ENCODE measurements around the gene KIAA1958.

KIAA1958 gene

GRCh38 chr9:112703304-112703703 is 216.7 kb downstream of the KIAA1958 start:
- no peak overlapping the region for H3K4me3 ChIP-seq
- intact Hi-C loops (cut with DNase I; ENCODE audit: low total_unique reads): loop anchor here (10.0 kb wide), 1 partner anchor 229 kb away; no protein-coding TSS in a partner anchor
- no peaks in the 10 kb centered on the region for H3K27me3 ChIP-seq
- no peak for DNase-seq
- H3K27ac ChIP-seq: no peak overlapping the region
- no peaks in the 10 kb centered on the region for H3K9me3 ChIP-seq
- TF ChIP-seq CTCF (IDR thresholded peaks at IDR 0.05): no peak
- H3K4me1 ChIP-seq: no peaks in the 10 kb centered on the region
- no peaks in the 10 kb centered on the region for H3K36me3 ChIP-seq

GRCh38 chr9:112705768-112706427 is 219.3 kb downstream of the KIAA1958 start:
- DNase-seq: no peak
- H3K4me1 ChIP-seq: no peaks in the 10 kb centered on the region
- no peaks in the 10 kb centered on the region for H3K9me3 ChIP-seq
- no peak overlapping the region for H3K27ac ChIP-seq
- no peaks in the 10 kb centered on the region for H3K27me3 ChIP-seq
- peaks cover 0 to 3% (median 0%) of the 10 kb centered on the region in 3 donors for H3K36me3 ChIP-seq
- no peak overlapping the region for H3K4me3 ChIP-seq
- intact Hi-C loops (cut with DNase I; ENCODE audit: low total_unique reads): loop anchor here (10.0 kb wide), 1 partner anchor 231 kb away; no protein-coding TSS in a partner anchor
- peak; percentile 19 to 31 for TF ChIP-seq CTCF (IDR thresholded peaks at IDR 0.05)

- H3K27ac ChIP-seq: no peak overlapping the region
- TF ChIP-seq CTCF (IDR thresholded peaks at IDR 0.05): peak in 1 of 2 experiments; percentile 23
Observed at GRCh38 chr9:112711050-112711689, 224.5 kb downstream of the KIAA1958 start.

GRCh38 chr9:112712678-112713077 is 226.1 kb downstream of the KIAA1958 start:
- H3K9me3 ChIP-seq: peaks cover 0 to 2% (median 0%) of the 10 kb centered on the region in 3 donors
- H3K4me1 ChIP-seq: peaks cover 0 to 11% (median 7%) of the 10 kb centered on the region in 4 donors
- no peaks in the 10 kb centered on the region for H3K27me3 ChIP-seq
- intact Hi-C loops (cut with DNase I; ENCODE audit: low total_unique reads): loop anchor here (10.0 kb wide), 1 partner anchor 112 kb away; no protein-coding TSS in a partner anchor
- TF ChIP-seq CTCF (IDR thresholded peaks at IDR 0.05): no peak
- no peak for DNase-seq
- no peak overlapping the region for H3K4me3 ChIP-seq
- H3K36me3 ChIP-seq: peaks cover 3 to 26% (median 10%) of the 10 kb centered on the region in 3 donors
- H3K27ac ChIP-seq: no peak overlapping the region

More at GRCh38 chr9:112711050-112711689, 224.5 kb downstream of the KIAA1958 start:
- Histone ChIP-seq H3K4me3 (no peak overlapping the region), H3K9me3 (peaks cover 0 to 2% (median 0%) of the 10 kb centered on the region in 3 donors), H3K27me3 (no peaks in the 10 kb centered on the region), H3K36me3 (peaks cover 3 to 26% (median 10%) of the 10 kb centered on the region in 3 donors), H3K4me1 (peaks cover 0 to 4% (median 0%) of the 10 kb centered on the region in 4 donors)
- DNase-seq: no peak
- intact Hi-C loops (cut with DNase I; ENCODE audit: low total_unique reads): loop anchor here (10.0 kb wide), 1 partner anchor 114 kb away; no protein-coding TSS in a partner anchor

- Histone ChIP-seq H3K36me3 (peaks cover 0 to 19% (median 9%) of the 10 kb centered on the region in 3 donors), H3K4me1 (peaks cover 0 to 20% (median 9%) of the 10 kb centered on the region in 4 donors), H3K9me3 (no peaks in the 10 kb centered on the region), H3K4me3 (peak within 1 kb of the TSS; percentile 78 to 95), H3K27ac (peak within 1 kb of the TSS; percentile 86 to 92), H3K27me3 (no peaks in the 10 kb centered on the region)
- TF ChIP-seq CTCF (IDR thresholded peaks at IDR 0.05): peak in 1 of 2 experiments; percentile 24
- intact Hi-C loops (cut with DNase I; ENCODE audit: low total_unique reads): loop anchor here (10.0 kb wide), 1 partner anchor 107 kb away; no protein-coding TSS in a partner anchor
- peak; percentile 93 to 97 for DNase-seq
Observed at GRCh38 chr9:112717661-112718331, 231.2 kb downstream of the KIAA1958 start, which contains the start of gene INIP. Gene INIP, minus strand, starts transcription at chr9:112718117. Its CDS starts 1,632 bp downstream, at chr9:112716485.

Data from tibial artery (tissue), 4 donors.